ENCODE results near the gene B3GALT6.

- TF ChIP-seq CTCF (IDR thresholded peaks at IDR 0.05) (no peak), ZFX (IDR thresholded peaks at IDR 0.05; ENCODE audit: borderline replicate concordance) (no peak)
Observed at GRCh38 chr1:1274931-1275431, 42.9 kb downstream of the B3GALT6 start.

Data from 22Rv1 (cell line).